HG03442 (cell line): ENCODE measurements around the gene WFS1.

Source experiments
- ATAC-seq: cut with Tn5 transposase; IDR thresholded peaks from one replicate; pipeline ENCODE4 v1.9.1; 2021; ENCODE audit warnings: mild to moderate bottlenecking, moderate library complexity; ENCODE audit not compliant: unreplicated experiment

The WFS1 gene

DNA sequence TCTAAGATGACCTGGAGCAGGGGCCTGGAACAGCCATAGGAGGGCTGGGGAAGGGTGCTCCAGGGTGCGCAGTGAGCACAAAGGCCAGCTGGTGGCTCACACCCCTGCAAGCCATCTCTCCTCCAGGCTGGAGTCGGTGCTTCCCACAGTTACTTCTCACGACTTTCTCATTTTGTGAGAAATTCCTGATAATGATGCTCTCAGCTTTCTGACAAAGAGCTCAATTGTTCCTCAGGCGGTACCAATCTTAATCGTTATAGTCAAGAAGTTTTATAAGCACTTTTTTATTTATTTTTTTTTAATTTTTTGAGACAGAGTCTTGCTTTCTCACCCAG, 11.7 kb upstream of the WFS1 start:
- no peak for ATAC-seq

DNA sequence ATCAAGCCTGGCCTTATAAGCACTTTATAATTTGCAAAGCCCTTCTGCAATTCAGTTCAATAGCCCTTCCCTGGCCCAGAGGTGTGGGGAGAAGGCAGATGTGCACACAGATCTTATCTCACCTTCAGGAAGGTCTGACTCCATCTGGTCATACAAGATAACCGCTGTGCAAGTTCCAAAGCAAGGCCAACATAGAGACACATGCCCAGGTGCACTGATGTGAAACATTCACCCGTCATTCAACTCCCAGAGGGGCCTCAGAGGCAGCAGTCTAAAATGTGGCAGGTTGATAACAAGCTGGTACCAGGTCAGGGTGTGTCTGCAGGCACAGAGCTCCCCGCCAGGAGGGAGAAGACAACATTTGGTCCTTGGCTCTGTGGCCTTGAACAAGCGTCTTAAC, 10.9 kb upstream of the WFS1 start:
- no peak for ATAC-seq

DNA sequence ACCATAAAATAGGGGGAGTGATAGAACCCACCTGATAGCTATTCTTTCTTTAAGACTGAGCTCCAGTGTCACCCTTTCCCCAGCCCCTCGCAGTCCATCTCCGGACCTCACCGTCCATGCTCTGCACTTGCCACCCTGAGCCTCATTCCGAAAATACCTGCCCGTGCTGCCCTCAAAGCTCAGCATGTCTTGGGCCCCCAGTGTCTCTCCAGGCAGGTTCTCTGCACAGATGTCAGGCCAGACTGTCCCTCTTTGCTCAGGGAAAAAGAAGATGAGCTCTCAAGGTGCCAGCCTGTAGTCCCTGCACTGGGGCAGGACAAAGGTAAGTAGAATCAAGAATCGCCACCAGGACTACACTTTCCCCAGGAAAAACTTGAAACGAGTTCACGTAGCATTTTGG, 9.8 kb upstream of the WFS1 start:
- no peak for ATAC-seq

DNA sequence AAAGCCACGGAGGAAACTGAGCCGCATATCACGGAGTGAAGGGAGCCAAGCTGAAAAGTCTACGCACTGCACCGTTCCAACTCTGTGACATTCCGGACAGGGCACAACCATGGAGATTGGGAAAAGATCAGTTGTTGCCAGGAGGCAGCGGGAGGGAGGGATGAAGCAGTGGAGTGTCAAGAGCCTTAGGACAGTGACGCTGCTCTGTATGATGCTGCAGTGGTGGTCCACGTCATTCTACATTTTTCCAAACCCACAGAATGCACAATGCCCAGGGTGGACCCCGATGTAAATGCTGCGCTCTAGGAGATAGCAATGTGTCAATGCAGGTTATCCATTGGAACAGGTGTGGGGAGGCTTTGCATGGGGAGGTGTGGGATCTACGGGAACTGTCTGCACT, 7.5 kb upstream of the WFS1 start:
- no peak for ATAC-seq

GRCh38 chr4:6262847-6263487, 6.7 kb upstream of the WFS1 start:
- ATAC-seq, result no peak

- ATAC-seq, result no peak
These were observed 6.0 kb upstream of the WFS1 start for GRCh38 chr4:6263526-6264224.

DNA sequence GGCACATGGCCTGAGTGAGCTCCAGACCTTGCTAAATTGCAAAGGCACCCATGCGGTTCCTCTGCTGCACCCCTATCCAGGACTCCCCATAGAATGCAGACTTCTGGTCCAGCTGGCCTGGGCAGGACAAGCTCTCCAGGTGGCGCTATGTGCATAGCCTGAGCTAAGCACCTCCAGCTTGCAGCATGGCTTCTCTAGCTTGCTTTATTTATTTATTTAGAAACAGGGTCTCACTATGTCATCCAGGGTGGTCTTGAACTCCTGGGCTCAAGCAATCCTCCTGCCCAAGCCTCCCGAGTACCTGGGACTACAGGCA, 5.5 kb upstream of the WFS1 start:
- ATAC-seq, result no peak

- ATAC-seq, result no peak
These were observed 4.1 kb upstream of the WFS1 start for GRCh38 chr4:6265546-6265945.

- no peak for ATAC-seq
These were observed 2.1 kb upstream of the WFS1 start for GRCh38 chr4:6267573-6267972.

DNA sequence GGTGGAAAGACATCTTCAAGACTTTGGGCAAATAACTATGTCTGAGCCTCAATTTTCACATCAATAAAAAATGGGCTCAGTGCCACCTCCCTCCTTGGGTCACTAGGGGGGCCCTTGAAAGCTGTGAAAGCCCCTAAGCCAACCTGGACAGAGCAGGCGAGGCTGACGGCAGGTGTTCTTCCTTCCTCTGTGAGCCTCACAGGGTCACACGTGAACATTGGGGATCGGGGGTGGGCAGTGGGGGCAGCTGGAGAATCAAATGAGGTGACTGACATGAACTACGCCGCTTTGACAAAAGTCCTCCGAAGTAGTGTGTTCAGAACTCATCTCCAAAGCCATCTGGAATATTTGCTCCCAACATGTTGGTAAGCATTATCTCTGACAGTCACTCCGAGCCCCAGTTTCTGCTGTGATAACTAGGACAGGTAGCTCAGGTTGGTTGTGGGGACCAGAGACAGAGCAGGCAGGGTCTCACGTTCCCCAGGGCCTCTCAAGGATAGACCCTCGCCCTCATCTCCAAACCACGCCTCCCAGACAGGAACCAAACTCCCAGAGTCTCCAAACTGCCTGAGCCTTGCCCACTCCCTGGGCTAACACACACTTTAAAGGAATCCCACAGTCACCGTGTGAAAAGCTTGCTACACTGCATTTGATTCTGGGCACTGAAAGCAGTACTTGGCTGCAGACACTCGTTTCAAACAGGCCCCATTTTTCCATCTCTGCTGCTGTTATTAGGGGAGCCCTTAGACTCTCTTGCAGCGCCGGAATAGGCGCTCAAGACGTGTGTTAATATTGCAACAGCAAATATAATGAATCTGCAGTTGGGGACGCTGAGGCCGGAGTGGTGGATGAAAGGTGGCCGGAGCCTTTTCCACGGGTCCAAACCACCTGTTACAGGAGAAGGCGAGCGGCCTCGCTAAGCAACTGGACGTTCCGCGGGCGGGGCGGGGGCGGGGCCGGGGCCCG, 717 bp upstream of the WFS1 start:
- peak; percentile 7 for ATAC-seq

DNA sequence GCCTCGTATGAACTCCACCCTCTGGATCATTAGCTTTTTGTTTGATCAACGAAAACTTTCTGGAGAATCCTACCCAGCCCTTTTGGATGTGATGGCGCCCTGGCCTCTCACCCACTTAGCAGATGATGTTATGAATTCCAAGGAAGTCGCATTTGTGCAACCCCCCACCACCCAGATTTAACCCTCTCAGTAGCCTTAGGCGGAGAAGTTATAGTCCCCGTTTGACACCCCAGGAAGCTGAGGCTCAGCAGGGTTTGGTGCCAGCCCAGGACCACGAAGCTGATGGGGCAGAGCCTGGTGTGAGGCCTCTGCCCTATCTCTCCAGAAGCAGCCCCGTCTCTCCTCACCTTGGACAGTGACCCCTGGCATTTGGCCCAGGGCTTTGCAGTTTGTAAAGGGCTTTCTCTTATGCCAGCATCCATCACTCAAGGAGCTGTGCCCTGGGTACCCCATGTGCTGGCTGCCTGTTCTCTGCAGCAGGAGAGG, 1.0 kb downstream of the WFS1 start:
- ATAC-seq, result no peak

DNA sequence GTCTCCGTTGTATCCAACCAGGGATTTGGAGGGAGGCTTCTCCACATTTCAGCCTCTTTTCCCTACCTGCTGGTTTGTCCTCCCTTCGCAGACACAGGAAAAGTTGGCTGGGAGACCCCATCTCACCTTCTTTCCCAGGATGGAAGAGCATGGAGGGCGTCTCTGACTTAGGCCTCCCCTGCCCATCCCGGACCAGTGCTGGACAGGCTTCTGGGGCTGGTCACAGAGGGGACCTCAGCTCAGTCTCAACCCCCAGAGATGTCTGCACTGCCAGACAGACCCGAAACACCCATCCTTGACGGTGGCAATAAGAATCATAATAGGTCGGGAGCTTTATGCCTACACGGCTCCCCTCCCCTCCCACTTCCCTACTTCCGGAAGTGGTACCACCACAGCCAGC, 1.6 kb downstream of the WFS1 start:
- ATAC-seq, result no peak

DNA sequence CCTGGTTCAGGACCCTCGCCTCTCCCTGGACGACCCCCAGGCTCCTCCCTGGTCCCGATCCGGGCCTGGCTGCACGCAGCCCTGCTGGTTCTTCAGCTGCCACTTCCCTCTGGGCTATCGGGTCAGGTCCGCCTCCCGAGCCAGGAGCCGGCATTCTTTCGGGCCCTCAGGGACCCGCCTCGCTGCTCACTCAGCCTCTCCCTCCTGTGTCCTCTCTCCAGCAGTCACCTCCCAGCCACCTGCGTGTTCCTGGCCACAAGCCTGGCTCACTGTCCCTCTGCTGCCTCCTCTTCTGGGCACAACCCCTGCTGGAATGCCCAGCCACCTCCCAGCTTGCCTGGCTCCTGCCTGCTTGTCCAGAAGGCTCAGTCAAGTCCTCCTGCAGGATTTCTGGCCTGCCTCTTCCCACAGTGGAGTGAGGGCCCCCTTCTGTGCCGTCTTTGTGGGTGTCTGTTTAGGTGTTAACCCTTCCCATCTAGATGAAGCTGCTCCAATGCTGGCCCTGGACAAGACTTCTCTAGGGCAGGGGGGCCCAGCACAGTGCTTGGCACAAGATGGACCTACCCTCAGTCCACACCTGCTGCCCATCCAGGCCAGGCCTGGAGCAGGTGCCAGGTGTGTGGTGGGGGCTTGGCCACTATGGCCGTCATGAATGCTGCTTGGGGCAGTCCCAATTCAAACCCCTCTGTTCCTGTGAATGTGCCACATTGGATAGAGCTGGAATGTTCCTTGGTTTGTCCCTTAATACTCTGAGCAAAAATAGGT, 2.2 kb downstream of the WFS1 start:
- ATAC-seq, result no peak

GRCh38 chr4:6272863-6273660, 3.4 kb downstream of the WFS1 start:
- no peak for ATAC-seq

- no peak for ATAC-seq
These were observed 4.0 kb downstream of the WFS1 start for GRCh38 chr4:6273661-6273990.

DNA sequence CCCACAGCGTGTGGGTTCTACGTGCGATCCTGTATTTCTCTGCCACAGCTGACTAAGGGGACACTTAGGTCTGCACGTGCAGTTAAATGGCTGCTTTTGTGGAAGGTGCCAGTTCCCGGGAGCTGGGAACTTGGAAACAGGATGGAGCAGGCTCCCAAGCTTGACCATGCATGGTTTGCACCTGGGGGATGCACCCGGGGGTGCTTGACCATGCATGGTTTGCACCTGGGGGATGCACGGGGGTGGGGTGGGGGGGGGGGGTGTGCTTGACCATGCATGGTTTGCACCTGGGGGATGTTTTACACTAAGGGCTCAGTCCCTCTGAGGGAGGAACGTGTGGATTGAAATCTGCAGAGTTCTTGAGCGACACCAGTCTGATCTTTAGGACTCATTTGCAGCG, 5.7 kb downstream of the WFS1 start:
- no peak for ATAC-seq

DNA sequence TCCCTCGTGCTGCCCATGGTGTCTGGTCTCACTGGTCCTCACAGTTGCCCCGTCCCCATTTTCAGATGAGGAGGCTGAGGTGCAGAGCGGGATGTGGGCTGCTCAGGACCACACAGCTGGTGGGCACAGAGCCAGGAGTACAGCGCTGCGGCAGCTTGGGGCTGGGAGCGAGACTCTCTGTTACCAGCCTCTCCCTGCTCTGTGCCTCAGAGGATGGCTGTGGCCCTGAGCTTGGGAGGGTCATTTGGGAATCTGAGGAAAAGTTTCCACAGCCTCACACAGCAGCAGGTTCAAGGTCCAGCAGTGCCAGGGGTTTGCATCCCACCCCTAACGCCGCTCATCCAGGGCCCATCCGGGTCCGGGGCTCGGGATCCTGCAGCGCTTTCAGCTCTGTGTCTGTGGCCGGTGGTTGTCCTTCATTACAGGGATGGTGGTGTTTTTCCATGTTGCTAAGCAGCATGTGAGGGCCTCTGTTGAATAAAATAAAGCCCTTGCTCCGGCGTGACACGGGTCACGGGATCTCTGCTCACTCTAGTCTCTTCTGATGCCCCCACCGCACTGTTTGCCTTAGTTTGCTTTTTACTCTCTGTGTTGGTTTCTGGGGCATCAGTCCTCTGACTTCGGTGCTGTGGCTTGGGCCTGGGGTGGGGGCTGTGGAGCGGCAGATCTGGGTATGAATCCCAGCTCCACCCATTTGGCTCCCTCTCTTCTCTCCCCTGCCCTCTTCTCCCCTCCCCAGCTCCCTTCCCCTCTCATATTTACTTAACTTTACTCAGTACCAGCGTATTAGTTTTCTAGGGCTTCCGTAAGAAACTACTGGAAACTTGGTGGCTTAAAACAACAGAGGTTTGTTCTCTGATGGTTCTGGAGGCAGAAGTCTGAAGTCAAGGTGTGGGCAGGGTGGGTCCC, 6.5 kb downstream of the WFS1 start:
- ATAC-seq, result no peak

DNA sequence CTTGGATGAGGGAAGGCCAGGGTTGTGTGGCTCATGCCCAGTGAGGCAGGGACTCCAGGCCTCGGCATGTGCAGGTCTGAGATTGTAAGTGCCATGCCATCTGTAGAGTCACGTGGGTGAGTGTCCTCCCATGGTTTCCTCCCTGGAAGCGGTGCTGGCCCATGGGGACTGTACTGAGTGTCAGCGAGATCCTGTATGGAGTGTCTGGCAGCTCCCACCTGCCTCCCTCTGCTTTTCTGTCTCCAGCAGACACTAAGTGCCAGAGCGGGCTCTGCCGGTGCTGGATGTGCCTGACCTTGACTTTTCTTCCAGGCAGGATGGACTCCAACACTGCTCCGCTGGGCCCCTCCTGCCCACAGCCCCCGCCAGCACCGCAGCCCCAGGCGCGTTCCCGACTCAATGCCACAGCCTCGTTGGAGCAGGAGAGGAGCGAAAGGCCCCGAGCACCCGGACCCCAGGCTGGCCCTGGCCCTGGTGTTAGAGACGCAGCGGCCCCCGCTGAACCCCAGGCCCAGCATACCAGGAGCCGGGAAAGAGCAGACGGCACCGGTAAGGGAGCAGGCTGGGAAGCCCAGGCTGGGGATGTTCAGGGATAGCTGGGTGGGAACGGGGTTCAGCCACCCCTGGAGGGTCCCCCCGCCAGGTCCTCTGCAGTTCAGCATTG, 7.6 kb downstream of the WFS1 start:
- no peak for ATAC-seq
